SIG-M5 treated with dmso at 0.1 percent for 504 hours (cell line): ENCODE results near the gene SPAG17.

Experiments used
- DNase-seq: peaks from one replicate; lab custom pipeline; 2025; ENCODE audit not compliant: unreplicated experiment; lab: John Stamatoyannopoulos, UW

Gene SPAG17

DNA sequence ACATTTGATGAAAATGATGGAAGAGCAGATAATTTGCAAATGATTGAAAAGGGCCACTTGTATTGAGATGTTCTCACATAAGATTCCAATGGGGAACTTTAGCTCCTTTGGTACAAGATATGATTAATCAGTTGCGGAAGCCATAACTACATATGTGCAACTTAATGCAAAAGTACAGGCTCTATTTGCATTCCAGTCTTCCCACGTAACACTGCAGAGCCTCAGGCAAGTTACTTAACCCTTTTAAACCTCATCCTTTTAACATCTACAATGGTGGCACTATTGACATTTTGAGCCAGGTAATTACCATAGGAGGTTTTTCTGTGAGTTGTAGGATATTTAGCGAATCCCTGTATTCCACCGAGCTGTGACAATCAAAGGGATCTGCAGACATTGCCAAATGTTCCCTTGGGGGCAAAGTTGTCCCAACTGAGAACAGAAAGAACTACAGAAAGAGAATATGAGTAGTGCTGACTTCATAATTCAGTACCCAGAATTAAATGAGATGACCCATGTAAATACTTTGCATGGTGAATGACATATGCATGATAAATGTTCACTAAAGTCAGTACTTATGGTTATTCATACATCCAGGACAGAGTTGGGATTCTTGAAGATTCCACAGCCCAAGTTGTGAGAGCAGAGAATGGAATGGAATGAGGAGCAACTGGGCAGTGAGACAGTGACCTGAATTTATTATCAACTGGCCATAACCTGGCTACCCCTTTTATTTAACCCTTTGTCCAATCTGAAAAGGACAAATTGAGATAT, 62.6 kb downstream of the SPAG17 start:
- DNase-seq, result no peak

DNA sequence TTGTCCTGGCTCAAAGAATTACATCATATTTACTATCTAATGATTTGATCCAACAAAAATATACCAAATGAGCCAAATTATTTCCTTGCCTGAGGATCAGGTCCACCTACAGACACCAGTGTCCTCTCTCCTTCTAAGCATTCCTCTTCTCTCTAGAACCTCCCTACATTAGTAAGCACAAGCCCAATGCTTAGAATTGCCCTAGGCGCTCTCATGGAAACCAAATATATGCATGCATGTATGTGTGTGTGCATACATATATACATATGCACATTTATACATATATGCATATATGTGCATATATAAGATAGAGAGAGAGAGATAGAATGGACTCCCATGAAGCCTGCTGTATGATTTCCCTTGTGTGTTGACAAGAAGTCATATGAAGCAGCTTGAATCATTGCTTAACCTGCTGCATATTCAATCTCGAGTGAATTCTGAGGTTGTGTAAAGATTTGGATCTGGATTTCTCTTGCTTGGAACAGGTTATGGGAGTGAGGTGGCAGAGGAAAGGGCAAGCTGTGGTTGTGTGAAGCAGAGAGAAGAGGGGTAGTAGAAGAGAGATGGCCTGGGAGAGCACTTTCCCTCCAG, 66.1 kb downstream of the SPAG17 start:
- DNase-seq, result no peak

- DNase-seq, result no peak
Observed at GRCh38 chr1:118118469-118118868, 66.6 kb downstream of the SPAG17 start.

GRCh38 chr1:118117521-118117920, 67.5 kb downstream of the SPAG17 start:
- no peak for DNase-seq

DNA sequence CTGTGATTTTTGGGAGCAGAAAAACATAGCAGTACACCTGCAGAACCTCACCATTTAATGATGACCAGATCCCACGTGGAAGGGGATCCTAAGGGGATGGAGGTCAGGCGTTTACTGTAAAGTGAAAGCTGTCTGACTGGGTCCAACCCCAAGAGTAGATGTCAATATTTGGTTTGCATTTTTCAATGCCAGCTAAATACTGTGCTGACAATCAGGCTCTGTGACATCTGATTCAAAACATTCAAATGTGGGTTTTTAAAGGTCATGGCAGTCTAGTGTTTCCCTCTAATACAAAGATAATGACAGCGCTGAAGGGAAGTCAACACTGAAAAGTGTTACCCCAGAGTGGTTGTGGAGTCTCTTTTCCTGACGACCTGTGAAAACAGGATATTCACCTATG, 68.1 kb downstream of the SPAG17 start:
- no peak for DNase-seq

GRCh38 chr1:118116401-118116800, 68.6 kb downstream of the SPAG17 start:
- no peak for DNase-seq

DNA sequence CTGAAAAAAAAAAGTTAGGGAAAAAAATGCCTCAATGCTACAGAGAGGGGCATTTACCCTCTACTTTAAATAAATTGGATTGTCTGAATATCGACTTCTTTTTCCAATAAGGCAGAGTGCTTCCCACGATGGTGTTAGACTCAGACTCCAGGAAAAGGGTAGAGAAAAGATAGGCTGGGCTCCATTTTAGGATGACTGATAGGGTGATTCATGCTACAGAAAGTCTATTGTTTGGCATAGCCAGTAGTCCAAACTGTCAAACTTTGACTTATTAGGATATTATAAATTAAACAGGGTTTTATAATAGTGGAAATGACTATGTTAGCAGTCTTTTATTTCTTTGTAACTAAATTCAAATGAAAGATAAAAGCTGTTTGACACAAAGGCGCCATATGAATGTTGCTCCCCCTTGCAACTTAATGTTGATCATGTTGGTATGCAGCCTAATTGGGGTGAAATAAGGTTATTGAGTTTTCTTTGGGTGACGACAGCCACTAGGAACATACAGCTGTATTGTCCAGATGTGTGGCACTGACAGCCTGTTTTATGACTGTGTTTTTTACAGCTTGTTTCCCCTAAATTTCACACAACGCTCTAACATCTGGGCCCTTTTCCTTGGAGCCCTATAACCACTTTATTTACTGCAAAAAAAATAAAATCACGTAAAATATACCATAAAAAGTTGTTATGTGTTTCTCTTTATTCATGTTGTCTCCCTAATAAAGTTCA, 69.3 kb downstream of the SPAG17 start:
- no peak for DNase-seq

DNA sequence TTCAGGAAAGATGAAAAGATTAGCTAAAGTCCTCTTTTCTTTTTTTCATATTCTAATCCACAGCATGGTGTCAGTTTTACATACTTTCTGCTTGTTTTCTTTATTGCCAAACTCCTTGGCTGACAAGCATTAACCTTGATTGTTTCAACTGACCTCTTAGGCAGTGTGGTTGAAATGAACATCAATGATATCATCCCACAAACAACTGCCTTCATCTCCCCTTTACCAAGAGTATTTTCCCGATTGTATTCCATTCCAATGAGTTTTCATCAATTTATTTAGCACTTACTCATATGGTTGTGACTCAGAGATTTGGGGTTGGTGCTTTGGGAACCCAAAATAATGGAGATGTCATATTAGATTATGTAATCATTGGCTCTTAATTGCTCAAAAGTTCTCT, 71.8 kb downstream of the SPAG17 start:
- DNase-seq, result no peak

DNA sequence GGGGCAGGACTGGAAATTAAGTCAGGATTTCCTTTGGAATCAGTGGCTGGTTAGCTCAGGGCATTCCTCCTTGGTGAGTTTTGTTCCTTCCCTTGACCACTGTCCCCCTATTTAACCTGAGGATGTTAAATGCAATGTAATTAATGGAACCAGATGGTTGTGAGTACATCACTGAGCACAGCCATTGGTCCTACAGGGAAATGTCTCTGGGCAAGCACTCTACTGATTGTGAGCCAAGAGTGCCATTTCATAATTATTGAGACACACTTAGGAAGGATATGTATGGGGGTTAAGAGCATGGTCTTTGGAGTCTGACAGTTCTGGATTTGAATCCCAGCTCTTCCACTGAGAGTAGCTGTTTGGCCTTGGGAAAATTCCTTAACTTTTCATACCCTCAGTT, 74.4 kb downstream of the SPAG17 start:
- no peak for DNase-seq

- DNase-seq, result no peak
Observed at GRCh38 chr1:118104951-118105350, 80.1 kb downstream of the SPAG17 start.

- no peak for DNase-seq
Observed at GRCh38 chr1:118102445-118102844, 82.6 kb downstream of the SPAG17 start.

GRCh38 chr1:118101999-118102398, 83.0 kb downstream of the SPAG17 start:
- DNase-seq, result no peak

- no peak for DNase-seq
Observed at GRCh38 chr1:118101515-118101844, 83.5 kb downstream of the SPAG17 start.

DNA sequence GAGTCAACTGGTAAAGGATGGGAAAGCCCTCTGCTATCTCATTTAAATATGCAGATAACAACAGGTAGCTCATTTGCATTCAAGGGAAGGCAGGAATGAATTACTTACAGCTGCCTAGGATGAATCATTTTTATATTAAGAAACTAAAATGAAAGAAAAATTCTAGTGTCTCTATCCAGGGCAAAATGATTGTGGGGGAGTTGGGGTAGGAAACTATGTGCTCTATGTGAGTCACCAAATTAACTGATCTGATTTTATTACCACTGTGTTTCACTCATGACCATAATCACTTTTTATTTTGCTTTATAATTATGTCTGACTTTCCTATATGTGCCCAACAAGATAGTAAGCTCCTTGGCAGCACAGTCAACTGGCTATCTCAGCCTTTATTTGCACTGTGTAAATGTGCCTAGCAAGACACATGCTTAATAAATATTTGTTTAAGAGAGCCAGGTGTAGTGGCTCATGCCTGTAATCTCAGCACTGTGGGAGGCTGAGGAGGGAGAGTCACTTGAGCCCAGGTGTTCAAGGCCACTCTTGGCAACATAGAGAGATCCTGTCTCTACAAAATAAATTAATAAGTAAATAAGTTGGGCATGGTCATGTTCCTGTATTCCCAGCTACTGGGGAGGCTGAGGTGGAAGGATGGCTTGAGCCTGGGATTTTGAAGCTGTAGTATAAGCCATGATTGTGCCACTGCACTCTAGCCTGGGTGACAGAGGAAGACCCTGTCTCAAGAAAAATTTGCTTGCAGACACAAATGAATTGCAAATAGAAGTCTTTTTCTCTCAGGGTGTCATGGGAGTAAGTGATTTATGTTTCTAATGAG, 84.1 kb downstream of the SPAG17 start:
- DNase-seq, result no peak

DNA sequence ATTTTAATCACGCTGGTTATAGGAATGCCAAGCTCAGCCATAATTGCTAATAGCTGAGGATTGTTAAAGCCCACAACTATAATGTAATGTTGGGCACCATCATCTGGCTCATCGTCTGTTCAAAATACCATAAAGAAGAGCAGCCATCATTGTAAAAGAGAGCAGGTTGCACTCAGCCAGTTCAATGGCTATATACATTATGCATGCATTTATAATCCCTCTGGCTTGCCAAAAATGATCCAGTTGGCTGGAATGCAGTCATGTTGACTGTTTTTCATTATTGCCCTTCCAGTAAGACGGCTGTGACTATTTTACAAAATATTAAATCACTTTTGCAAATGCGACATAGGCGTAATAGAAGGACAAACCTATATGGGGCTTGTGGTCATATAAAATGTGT, 85.3 kb downstream of the SPAG17 start:
- DNase-seq, result no peak

GRCh38 chr1:118097622-118098348, 87.2 kb downstream of the SPAG17 start:
- no peak for DNase-seq

DNA sequence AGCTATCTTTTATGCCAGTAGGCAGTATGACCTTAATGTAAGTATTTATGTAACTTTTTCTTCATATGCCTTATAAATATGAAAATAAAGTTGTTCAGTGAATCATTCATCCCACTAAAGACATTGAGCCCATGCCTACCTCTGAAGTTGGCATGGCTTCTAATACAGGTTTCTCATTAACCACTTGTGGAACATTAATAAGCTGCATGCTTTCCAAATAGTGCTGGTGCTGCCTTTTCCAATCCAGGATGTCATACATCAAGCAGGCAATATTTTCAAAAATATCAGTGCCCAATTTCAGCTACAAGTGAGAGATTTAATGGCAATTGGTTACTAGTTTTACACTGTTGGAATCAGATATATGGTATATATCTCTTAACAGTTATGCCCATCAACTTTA, 92.0 kb downstream of the SPAG17 start:
- no peak for DNase-seq

DNA sequence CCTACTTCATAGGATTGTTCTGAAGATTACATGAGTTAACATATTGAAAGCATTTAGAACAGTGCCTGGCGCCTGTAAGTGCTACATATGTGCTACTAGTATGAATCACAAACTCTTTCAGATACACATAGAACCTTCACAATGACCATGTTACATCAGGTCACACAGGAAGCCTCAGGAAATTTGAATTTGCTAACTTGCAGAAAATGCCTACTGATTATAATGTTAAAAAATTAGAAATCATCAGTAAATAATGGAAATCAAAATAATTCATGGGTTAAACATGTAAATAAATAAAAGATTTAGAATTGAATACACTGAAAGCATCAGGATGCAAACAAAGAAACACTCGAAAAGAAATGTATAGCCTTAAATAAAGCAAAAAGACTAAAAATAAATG, 94.9 kb downstream of the SPAG17 start:
- no peak for DNase-seq

DNA sequence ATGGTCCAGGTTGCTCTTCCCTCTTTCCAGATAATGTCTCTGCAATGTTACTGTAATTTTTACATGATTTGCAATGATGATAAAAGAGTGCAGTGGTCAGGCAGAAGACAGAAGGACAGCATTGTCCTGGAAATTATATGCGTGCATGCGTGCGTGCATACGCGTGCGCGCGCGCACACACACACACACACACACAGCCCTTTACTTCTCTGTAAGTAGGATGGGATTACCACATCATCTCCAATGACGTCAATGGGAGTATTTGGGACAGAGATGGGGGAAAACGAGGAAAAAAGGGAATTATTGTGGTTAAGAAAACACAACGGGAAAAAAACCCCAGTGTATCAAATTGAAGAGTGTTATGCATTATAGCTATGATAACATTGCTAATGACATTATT, 99.7 kb downstream of the SPAG17 start:
- DNase-seq, result no peak

GRCh38 chr1:118084400-118084799, 100.6 kb downstream of the SPAG17 start:
- DNase-seq, result no peak

GRCh38 chr1:118082984-118083383, 102.0 kb downstream of the SPAG17 start:
- no peak for DNase-seq
